Measurements from ENCODE around the gene SIK3.

The SIK3 gene

DNA sequence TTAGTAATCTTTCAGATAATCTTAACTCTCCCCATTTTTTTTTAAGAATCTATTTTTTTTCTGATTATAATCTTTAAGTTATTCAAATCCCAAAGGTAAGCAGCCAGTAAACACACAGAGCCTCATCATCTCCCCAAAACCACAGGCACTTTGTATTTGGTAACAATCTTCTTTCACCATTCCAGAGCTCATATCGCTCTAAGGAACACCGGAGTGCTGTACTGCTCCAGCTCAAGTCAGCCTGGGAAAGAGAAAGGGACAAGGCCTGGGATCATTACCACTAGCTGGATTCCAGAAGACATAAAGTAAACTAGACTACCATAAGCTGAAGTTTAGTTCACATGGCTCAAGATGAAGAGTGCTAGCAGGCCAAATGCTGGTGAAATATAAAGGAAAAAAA, 187.8 kb downstream of the SIK3 start:
- no peak for TF ChIP-seq FOXP2 (optimal IDR thresholded peaks at IDR 0.05; ENCODE audit: borderline replicate concordance, extremely low read depth, extremely low read length, insufficient read depth)
- no peak for TF ChIP-seq REST (IDR thresholded peaks at IDR 0.05; ENCODE audit: insufficient read depth in 1 of 2, low read depth in 2 of 2, low read length in 2 of 2)
- TF ChIP-seq SIN3A (IDR thresholded peaks at IDR 0.05; ENCODE audit: borderline replicate concordance, insufficient read depth, low read length), result no peak
- TF ChIP-seq POLR2AphosphoS5 (IDR thresholded peaks at IDR 0.05; ENCODE audit: low read depth, low read length), result no peak
- no peak for TF ChIP-seq TAF1 (IDR thresholded peaks at IDR 0.05; ENCODE audit: borderline replicate concordance, insufficient read depth, low read length)

GRCh38 chr11:116909245-116909644, 189.0 kb downstream of the SIK3 start:
- no peak for TF ChIP-seq FOXP2 (optimal IDR thresholded peaks at IDR 0.05; ENCODE audit: borderline replicate concordance, extremely low read depth, extremely low read length, insufficient read depth)
- TF ChIP-seq TAF1 (IDR thresholded peaks at IDR 0.05; ENCODE audit: borderline replicate concordance, insufficient read depth, low read length), result no peak
- TF ChIP-seq POLR2AphosphoS5 (IDR thresholded peaks at IDR 0.05; ENCODE audit: low read depth, low read length), result no peak
- TF ChIP-seq SIN3A (IDR thresholded peaks at IDR 0.05; ENCODE audit: borderline replicate concordance, insufficient read depth, low read length), result no peak
- TF ChIP-seq REST (IDR thresholded peaks at IDR 0.05; ENCODE audit: insufficient read depth in 1 of 2, low read depth in 2 of 2, low read length in 2 of 2), result no peak

- TF ChIP-seq TAF1 (IDR thresholded peaks at IDR 0.05; ENCODE audit: borderline replicate concordance, insufficient read depth, low read length), result no peak
- TF ChIP-seq REST (IDR thresholded peaks at IDR 0.05; ENCODE audit: insufficient read depth in 1 of 2, low read depth in 2 of 2, low read length in 2 of 2), result no peak
- no peak for TF ChIP-seq POLR2AphosphoS5 (IDR thresholded peaks at IDR 0.05; ENCODE audit: low read depth, low read length)
- TF ChIP-seq SIN3A (IDR thresholded peaks at IDR 0.05; ENCODE audit: borderline replicate concordance, insufficient read depth, low read length), result no peak
- no peak for TF ChIP-seq FOXP2 (optimal IDR thresholded peaks at IDR 0.05; ENCODE audit: borderline replicate concordance, extremely low read depth, extremely low read length, insufficient read depth)
Measured at GRCh38 chr11:116906479-116906878, 191.7 kb downstream of the SIK3 start.

DNA sequence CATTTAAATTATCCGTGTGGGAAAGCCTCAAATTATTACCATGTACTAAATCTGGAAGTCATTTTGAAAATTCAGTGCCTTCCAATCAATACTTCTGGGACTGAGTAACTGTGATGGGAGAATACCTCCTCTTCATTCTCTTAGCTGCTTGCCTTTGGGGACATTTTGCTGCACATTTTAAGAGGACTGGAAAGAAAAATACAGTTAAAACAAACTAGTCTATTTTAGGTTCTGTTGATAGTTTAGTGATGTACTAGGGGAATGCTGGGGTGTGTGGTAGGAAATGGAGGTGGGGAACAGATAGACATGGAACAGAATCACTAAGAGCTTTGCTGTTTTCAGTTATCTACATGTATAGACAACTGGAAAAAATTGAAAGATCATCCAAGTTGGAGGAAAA, 195.1 kb downstream of the SIK3 start:
- no peak for TF ChIP-seq FOXP2 (optimal IDR thresholded peaks at IDR 0.05; ENCODE audit: borderline replicate concordance, extremely low read depth, extremely low read length, insufficient read depth)
- no peak for TF ChIP-seq POLR2AphosphoS5 (IDR thresholded peaks at IDR 0.05; ENCODE audit: low read depth, low read length)
- TF ChIP-seq REST (IDR thresholded peaks at IDR 0.05; ENCODE audit: insufficient read depth in 1 of 2, low read depth in 2 of 2, low read length in 2 of 2), result no peak
- TF ChIP-seq SIN3A (IDR thresholded peaks at IDR 0.05; ENCODE audit: borderline replicate concordance, insufficient read depth, low read length), result no peak
- no peak for TF ChIP-seq TAF1 (IDR thresholded peaks at IDR 0.05; ENCODE audit: borderline replicate concordance, insufficient read depth, low read length)
